Measurements from ENCODE around the gene SLC16A13. TPM values are rescaled to one million over a fixed set of nuclear protein-coding genes. Genes with fewer than 3 reads are reported as not detected.
A peak's percentile ranks its signal among the peaks of the same experiment; 100 is the strongest.
"Not testable (repeated sequence)": the region's sequence is repeated elsewhere in the genome, so short reads cannot be mapped to it uniquely, and the experiment has no call there.

The SLC16A13 gene
- 1 to 10 TPM in 1 of 4 donors, under 1 TPM in 1, not detected in 2; 0.51 to 3.4 TPM for total RNA-seq

- Histone ChIP-seq H3K4me1 (no peaks in the 10 kb centered on the region), H3K4me3 (peak within 1 kb of the TSS; percentile 31 to 56), H3K9me3 (no peaks in the 10 kb centered on the region), H3K27ac (peak within 1 kb of the TSS; percentile 47 to 84), H3K36me3 (no peaks in the 10 kb centered on the region), H3K27me3 (no peaks in the 10 kb centered on the region)
- peak; percentile 82 to 93 for DNase-seq
- intact Hi-C loops (cut with DNase I; ENCODE audit: low total_unique reads), result no loop called here
- TF ChIP-seq, protein P1, sequence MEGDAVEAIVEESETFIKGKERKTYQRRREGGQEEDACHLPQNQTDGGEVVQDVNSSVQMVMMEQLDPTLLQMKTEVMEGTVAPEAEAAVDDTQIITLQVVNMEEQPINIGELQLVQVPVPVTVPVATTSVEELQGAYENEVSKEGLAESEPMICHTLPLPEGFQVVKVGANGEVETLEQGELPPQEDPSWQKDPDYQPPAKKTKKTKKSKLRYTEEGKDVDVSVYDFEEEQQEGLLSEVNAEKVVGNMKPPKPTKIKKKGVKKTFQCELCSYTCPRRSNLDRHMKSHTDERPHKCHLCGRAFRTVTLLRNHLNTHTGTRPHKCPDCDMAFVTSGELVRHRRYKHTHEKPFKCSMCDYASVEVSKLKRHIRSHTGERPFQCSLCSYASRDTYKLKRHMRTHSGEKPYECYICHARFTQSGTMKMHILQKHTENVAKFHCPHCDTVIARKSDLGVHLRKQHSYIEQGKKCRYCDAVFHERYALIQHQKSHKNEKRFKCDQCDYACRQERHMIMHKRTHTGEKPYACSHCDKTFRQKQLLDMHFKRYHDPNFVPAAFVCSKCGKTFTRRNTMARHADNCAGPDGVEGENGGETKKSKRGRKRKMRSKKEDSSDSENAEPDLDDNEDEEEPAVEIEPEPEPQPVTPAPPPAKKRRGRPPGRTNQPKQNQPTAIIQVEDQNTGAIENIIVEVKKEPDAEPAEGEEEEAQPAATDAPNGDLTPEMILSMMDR (IDR thresholded peaks at IDR 0.05), result no peak
- peak; percentile 56 to 58 for TF ChIP-seq POLR2A (IDR thresholded peaks at IDR 0.05)
Observed at GRCh38 chr17:7035591-7036368, at the start of gene SLC16A13. Gene SLC16A13 (plus strand): TSS chr17:7036015. CDS start chr17:7036383, 368 bp downstream.

GRCh38 chr17:6986676-6987075 is 49.1 kb upstream of the SLC16A13 start:
- Histone ChIP-seq H3K27ac (no peak overlapping the region), H3K4me1 (no peaks in the 10 kb centered on the region), H3K36me3 (no peaks in the 10 kb centered on the region), H3K4me3 (no peak overlapping the region), H3K27me3 (no peaks in the 10 kb centered on the region), H3K9me3 (no peaks in the 10 kb centered on the region)
- no peak for DNase-seq
- intact Hi-C loops (cut with DNase I; ENCODE audit: low total_unique reads), result no loop called here
- TF ChIP-seq, protein P1 (IDR thresholded peaks at IDR 0.05), result no peak
- no peak for TF ChIP-seq POLR2A (IDR thresholded peaks at IDR 0.05)

GRCh38 chr17:6989779-6990178 is 46.0 kb upstream of the SLC16A13 start:
- Histone ChIP-seq H3K4me3 (no peak overlapping the region), H3K27me3 (no peaks in the 10 kb centered on the region), H3K4me1 (no peaks in the 10 kb centered on the region), H3K27ac (no peak overlapping the region), H3K36me3 (no peaks in the 10 kb centered on the region), H3K9me3 (no peaks in the 10 kb centered on the region)
- no peak for DNase-seq
- TF ChIP-seq, protein P1 (IDR thresholded peaks at IDR 0.05), result no peak
- TF ChIP-seq POLR2A (IDR thresholded peaks at IDR 0.05), result no peak
- intact Hi-C loops (cut with DNase I; ENCODE audit: low total_unique reads), result no loop called here

DNA sequence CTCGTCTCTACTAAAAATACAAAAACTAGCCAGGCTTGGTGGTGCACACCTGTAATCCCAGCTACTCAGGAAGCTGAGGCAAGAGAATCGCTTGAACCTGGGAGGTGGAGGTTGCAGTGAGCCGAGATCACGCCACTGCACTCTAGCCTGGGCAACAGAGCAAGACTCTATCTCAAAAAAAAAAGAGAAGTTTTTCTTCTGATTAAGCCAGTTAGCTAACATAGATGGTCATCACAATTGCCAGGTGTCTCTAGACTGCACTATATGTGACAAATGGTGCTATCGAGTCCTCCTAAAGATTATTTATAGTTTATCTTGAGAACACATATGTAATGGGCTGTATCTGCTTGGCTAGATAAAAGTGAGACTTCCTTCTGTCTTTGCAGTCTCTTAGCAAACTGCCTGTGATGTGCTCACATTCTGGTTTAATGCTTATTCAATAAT is 42.2 kb upstream of the SLC16A13 start:
- DNase-seq; H3K27ac ChIP-seq; intact Hi-C loops (cut with DNase I; ENCODE audit: low total_unique reads); H3K36me3 ChIP-seq; H3K27me3 ChIP-seq; H3K4me1 ChIP-seq; H3K4me3 ChIP-seq; H3K9me3 ChIP-seq: not testable (repeated sequence)

DNA sequence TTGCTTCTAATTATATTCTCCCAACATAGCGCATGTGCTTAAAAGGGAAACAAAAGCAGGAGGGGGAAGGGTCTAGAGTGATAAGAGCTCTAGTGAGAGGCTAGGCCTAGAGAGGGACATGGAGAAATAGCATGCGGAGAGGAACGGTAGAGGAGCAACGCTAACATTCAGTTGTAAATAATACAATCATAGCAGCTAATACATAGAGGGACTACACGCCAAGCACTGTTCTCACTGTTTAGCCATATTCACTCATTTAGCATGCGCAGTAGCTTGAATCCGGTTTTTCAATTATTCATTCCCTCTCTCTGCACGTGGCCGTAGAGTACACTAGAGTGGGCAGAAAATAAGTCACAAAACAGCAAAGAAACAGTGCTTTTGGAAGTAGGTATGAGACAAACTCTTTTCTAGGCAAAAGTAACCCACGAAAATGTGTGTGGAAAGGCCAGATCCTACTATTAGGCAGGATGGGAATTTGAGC is 41.7 kb upstream of the SLC16A13 start:
- Histone ChIP-seq H3K27ac (no peak overlapping the region), H3K4me3 (no peak overlapping the region), H3K36me3 (no peaks in the 10 kb centered on the region), H3K9me3 (no peaks in the 10 kb centered on the region), H3K4me1 (peaks cover 0 to 5% of the 10 kb centered on the region in 2 donors), H3K27me3 (no peaks in the 10 kb centered on the region)
- TF ChIP-seq, protein P1 (IDR thresholded peaks at IDR 0.05), result no peak
- no peak for TF ChIP-seq POLR2A (IDR thresholded peaks at IDR 0.05)
- intact Hi-C loops (cut with DNase I; ENCODE audit: low total_unique reads), result no loop called here
- no peak for DNase-seq

Measured in uterus (tissue), 4 donors.